ENCODE measurements around the gene GPC6.

The GPC6 gene

GRCh38 chr13:94007072-94007471 is 780.5 kb downstream of the GPC6 start:
- no peak for DNase-seq

DNA sequence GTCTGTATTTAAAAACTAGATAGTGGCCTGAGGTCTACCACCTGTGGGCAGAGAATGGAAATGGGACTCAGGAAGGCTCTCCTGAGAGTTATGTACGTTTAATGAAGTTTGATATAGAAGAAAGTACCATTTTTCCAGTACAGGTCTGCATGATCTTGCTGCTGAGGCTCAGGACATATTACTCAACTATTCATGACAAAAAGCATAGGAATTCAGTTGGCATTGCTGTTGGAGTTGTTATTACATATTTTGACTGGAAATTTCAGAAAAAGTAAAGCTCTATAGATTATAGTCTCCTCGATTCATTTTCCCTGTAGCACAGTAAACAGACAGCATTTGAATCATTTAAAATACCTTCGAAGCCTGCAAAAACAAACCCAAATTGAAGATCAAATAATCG is 783.1 kb downstream of the GPC6 start:
- no peak for DNase-seq

GRCh38 chr13:94014461-94014860 is 787.9 kb downstream of the GPC6 start:
- no peak for DNase-seq

DNA sequence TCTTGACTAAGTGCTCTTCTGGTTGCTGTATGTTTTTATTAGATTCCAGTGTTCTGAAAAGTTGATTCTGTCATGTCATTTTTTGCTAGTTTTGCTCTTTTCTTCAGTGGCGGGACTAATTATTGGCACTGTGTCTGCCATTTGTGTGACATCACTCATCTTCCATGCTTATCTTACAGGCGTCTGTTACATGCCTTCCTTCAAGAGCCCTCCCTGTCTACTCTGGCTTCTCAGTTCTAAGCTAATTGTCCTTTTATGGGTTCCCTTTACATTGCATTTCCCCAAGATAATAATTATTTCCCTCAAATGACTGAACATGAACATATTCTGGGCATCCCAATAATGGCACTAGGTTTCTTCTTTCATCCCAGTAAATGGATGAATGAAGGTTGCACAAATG is 793.8 kb downstream of the GPC6 start:
- no peak for DNase-seq

DNA sequence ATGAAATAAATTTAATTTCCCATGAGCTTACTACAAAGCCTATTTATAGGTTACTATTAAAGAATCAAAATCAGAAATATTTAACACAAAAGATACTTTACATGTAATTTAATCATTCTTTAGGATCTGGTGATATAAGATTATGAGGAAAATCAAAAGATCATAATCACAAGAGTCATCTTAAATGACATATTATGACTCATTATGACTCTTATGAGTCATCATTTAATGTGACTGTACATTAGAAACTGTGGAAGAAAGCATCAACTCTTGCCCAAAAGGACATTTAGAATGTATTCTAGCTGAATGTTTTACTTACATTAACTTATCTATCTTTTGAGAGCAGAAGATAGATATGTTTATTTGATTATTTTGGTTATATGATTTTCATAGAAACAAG is 794.2 kb downstream of the GPC6 start:
- no peak for DNase-seq

DNA sequence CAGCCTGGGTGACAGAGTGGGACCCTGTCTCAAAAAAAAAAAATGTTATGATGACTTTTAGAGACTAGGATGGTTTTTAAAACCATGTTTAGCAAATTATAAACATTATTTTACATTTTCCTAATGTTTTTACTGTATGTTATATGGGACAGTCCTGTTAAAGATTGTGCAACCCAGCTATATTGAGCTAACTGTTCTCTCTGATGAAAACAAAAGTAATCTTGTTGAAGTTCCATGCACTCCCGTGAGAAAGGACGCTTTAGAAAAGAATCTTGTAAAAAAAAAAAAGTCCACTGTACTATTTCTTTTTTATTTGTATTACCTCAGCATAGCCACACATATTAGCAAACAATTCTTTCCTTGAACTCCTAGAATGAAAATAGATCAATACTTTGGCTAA is 801.6 kb downstream of the GPC6 start:
- DNase-seq, result no peak

GRCh38 chr13:94028650-94029049 is 802.0 kb downstream of the GPC6 start:
- DNase-seq, result no peak

DNA sequence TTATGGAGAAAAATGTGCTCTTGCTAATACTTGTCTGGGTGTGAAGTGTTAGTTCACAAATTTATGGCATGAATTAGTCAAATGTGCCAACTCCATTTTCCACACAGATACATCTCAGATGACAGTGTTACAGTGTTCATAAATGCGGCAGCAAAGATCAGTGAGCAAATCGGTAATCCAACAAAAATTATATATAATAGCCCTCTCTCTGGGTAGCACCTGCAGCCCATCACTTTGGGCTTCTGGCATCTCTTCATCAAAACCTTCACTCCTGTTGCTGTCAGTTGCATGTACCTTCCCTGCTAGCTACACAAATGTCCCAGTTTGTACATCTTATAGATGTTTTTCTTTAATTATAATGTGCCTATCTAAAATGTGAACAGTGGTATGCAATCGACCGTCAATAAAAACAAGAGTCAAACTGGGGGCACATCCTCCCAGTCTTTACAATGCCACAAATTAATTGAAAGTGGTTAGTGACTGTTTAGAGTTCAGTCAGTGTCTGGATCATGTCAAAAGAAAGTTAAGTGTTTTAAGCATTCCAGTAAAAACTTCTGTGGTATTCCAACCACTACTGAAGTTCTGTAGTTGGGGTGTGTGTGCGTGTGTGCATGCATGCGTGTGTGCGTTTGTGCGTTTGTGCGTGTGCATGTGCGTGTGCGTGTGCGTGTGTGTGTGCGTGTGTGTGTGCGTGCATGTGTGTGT is 804.0 kb downstream of the GPC6 start:
- DNase-seq, result no peak

GRCh38 chr13:94031609-94032008 is 805.0 kb downstream of the GPC6 start:
- DNase-seq, result no peak

- DNase-seq, result no peak
Measured at GRCh38 chr13:94033098-94033497, 806.5 kb downstream of the GPC6 start.

DNA sequence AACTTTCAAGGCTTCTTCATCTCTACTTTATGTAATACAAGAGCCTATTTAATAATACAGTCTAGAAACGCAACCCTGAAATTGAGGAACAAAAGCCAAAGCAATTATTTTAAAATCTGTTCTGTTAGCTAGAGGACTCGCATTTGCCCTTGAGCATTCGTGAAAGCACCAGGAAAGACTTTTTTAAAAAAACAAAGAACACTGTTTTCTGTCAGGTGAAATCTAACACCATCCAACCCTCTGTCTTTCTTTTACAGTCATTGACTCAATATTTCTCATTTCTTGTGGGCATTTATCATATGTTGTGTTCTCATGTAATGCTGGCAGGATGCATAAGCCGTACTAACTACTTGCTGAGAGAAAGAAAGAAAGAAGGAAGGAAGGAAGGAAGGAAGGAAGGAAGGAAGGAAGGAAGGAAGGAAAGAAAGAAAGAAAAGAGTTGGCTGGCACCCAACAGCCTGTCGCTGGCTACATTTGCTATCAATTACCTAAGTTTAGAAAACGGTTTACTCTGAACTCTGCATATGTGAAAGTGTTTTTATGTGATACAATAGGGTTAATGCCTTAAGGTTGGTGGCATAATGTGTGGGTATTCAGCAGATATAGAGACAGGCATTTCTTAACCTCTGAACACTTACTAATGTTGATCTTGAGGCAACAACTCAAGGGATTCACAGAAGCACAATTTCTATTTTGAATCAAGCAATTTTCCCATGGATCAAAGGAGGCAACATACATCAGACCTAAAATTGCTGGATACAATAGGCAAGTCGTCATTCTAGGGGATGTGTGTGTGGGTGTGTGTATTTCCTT is 807.4 kb downstream of the GPC6 start:
- no peak for DNase-seq

- no peak for DNase-seq
Measured at GRCh38 chr13:94050039-94050438, 823.4 kb downstream of the GPC6 start.

- no peak for DNase-seq
Measured at GRCh38 chr13:94050686-94051085, 824.1 kb downstream of the GPC6 start.

- no peak for DNase-seq
Measured at GRCh38 chr13:94053986-94054593, 827.5 kb downstream of the GPC6 start.

GRCh38 chr13:94056362-94056990 is 829.9 kb downstream of the GPC6 start:
- DNase-seq, result no peak

DNA sequence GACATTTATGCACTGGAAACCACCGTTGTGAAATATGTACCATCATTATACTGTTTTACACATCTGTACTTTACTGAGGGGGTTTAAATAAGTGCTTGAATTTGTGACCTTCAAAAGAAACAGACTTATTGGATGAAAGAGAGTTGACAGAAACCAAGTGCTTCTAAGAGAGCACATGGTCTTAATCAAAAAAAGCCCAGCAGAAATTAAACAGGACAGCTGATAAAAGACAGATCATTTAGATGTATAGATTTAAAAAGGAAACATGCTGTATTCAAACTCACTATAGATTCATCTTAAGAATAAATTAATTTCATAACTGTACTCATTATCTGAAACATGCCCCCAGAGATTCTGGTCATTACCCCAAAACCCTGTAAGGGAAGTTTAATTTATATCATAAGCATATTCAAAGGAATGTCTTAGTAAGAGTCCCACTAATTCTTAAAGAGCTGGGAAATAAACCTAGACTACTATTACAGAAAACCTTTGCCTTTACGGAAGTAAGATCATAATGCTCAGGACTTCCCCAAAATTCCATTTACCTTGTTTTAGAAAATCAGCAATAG is 831.1 kb downstream of the GPC6 start:
- DNase-seq, result no peak

DNA sequence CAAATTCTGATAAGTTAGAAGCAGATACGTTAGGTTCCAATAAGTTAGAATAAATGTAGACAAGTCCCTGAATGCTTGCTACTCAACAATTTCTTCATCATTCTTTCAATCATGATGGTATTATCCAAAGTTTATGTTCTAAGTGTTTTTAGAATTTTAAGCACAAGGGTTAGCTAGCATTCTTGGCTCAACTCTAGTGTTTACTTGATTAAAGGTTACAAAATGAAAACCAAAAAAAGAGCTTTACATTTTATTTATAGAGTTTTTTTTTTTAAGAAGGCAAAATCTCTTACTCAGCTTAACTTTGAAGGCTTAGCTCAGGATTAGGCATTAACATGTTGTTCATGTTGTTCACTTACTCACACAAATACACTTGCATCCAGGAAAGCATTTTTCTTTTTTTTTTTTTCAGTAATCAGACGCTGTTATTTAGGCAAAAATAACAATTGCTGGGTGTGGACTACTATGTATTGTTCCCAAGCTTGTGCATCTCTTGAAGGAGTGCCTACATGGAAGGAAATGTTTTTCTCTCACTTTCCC is 832.3 kb downstream of the GPC6 start:
- no peak for DNase-seq

GRCh38 chr13:94061301-94061700 is 834.7 kb downstream of the GPC6 start:
- no peak for DNase-seq

GRCh38 chr13:94063096-94063495 is 836.5 kb downstream of the GPC6 start:
- no peak for DNase-seq

- DNase-seq, result no peak
Measured at GRCh38 chr13:94063848-94064247, 837.2 kb downstream of the GPC6 start.

GRCh38 chr13:94065741-94066140 is 839.1 kb downstream of the GPC6 start:
- DNase-seq, result no peak

DNA sequence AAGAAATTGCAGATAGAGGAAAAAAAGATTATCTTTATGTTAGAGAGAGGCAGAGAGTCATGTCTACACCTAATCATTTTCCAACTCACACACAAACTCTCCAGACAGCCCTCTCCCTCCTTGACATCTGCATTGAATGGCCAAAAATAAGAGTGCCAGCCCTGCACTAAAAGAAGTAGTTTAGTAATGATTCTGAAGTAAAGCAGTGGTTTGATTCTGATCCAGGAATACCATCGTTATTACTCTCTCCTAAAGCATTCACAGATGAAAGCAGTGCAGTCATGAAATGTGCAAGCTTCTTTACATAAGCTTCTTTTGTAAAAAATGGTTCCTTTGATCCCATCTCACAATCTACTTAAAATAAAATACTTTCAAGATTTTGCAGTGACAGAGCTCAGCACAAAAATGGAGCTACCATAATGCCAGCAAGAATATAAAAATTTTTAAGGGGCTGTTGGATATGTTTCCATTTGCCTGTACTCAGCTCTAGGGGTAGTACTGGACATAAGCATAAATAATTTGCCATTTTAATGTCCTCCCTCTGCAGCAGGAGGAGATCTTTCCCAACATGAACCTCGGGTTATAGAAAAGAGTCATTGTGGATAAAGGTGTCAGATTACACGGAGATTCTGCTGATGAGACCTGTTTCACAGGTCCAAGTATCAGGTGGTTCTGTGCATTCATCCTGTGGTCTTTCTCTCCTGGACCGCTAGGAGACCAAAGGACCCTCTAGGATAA is 846.6 kb downstream of the GPC6 start:
- DNase-seq, result no peak
